Nephron (organoid): ENCODE measurements around the gene MOG.

ENCODE experiments used
- H3K27ac Mint-ChIP-seq, 3 experiments: 2 replicates each; pipeline ENCODE4 v1.8.0; 2020; ENCODE audit warnings: mixed read lengths in 3 of 3, mild to moderate bottlenecking in 2 of 3, moderate library complexity in 1 of 3
- H3K27me3 Mint-ChIP-seq: 2 replicates; pipeline ENCODE4 v1.8.0; 2021; ENCODE audit warnings: low read depth, mild to moderate bottlenecking, moderate library complexity, mixed read lengths
- H3K36me3 Mint-ChIP-seq: 2 replicates; pipeline ENCODE4 v1.8.0; 2020; ENCODE audit warnings: low read depth, mixed read lengths
- H3K4me1 Mint-ChIP-seq: 2 replicates; pipeline ENCODE4 v1.8.0; 2020; ENCODE audit warnings: mixed read lengths
- H3K4me3 Mint-ChIP-seq, 3 experiments: 2 replicates each; pipeline ENCODE4 v1.8.0; 2020; ENCODE audit warnings: mild to moderate bottlenecking in 3 of 3, mixed read lengths in 3 of 3, moderate library complexity in 2 of 3
- H3K9me3 Mint-ChIP-seq: 2 replicates; pipeline ENCODE4 v1.8.0; 2020; ENCODE audit warnings: mixed read lengths
- CTCF ChIP-seq, 3 experiments: fragments of 200-600 bp; sonication (generic); IDR thresholded peaks; one replicate each; pipeline ENCODE4 v1.5.0; 2021; ENCODE audit warnings: antibody characterized with exemption in 3 of 3; ENCODE audit not compliant: unreplicated experiment in 3 of 3

Gene MOG

GRCh38 chr6:29656798-29657197 lies at the start of gene MOG:
TSS of gene MOG (plus strand) at chr6:29657092. CDS start at chr6:29657210, 118 bp downstream.
- Mint-ChIP-seq H3K27me3 (peaks cover 37% of the 10 kb centered on the region), H3K4me1 (peaks cover 5% of the 10 kb centered on the region), H3K9me3 (no peaks in the 10 kb centered on the region), H3K36me3 (no peaks in the 10 kb centered on the region), H3K4me3 (no peak within 1 kb of the TSS), H3K27ac (no peak within 1 kb of the TSS)
- no peak for TF ChIP-seq CTCF (IDR thresholded peaks at IDR 0.05; ENCODE audit: unreplicated experiment in 3 of 3)

- no peak for TF ChIP-seq CTCF (IDR thresholded peaks at IDR 0.05; ENCODE audit: unreplicated experiment in 3 of 3)
- peaks cover 9% of the 10 kb centered on the region for H3K4me1 Mint-ChIP-seq
- peaks cover 76% of the 10 kb centered on the region for H3K36me3 Mint-ChIP-seq
- H3K27me3 Mint-ChIP-seq, result no peaks in the 10 kb centered on the region
- H3K9me3 Mint-ChIP-seq, result no peaks in the 10 kb centered on the region
- no peak overlapping the region for H3K4me3 Mint-ChIP-seq
- no peak overlapping the region for H3K27ac Mint-ChIP-seq
Measured at GRCh38 chr6:29608131-29608530, 48.8 kb upstream of the MOG start.

DNA sequence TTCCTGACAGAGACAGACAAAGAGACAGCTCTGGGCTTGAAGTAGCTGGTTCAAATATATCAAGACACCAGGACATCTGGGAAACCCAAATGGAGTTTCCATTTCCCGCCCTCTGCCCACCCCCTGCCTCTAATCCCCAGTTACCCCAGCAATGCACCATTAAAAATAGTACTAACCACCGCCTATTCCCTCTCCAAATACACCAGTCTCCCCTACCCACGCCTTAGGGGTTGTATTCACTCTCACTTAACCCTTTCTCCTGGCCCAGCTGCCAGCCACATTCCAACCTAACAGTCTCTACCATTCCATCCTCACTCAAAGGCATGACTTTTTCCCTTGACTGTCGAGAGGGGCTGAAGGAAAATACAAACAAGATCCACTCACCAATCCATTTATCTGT lies 46.4 kb upstream of the MOG start:
- Mint-ChIP-seq H3K9me3 (no peaks in the 10 kb centered on the region), H3K4me1 (peaks cover 8% of the 10 kb centered on the region), H3K27me3 (no peaks in the 10 kb centered on the region), H3K27ac (no peak overlapping the region), H3K36me3 (peaks cover 75% of the 10 kb centered on the region), H3K4me3 (no peak overlapping the region)
- no peak for TF ChIP-seq CTCF (IDR thresholded peaks at IDR 0.05; ENCODE audit: unreplicated experiment in 3 of 3)

DNA sequence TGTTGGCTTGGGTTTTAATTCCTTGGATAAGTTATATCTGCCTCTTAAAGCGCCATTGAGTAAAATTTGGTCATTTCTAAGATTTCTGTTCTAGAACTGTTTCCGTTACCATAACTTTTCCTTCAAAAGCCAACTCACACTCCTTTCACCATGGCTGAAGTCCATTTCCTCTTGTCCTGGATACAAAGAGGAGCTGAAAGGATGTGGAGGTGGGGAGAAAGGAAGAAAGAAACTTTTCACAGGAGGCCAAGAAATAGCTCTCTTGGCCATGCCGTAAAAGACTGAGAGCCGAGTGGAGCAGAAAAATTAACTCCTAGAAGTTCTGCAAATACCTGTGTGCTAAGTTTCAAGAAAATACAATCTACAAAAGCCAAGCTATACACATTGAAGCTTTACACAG lies 45.5 kb upstream of the MOG start:
- Mint-ChIP-seq H3K4me1 (peaks cover 8% of the 10 kb centered on the region), H3K4me3 (no peak overlapping the region), H3K36me3 (peaks cover 66% of the 10 kb centered on the region), H3K9me3 (no peaks in the 10 kb centered on the region), H3K27ac (no peak overlapping the region), H3K27me3 (no peaks in the 10 kb centered on the region)
- no peak for TF ChIP-seq CTCF (IDR thresholded peaks at IDR 0.05; ENCODE audit: unreplicated experiment in 3 of 3)

- TF ChIP-seq CTCF (IDR thresholded peaks at IDR 0.05; ENCODE audit: unreplicated experiment in 3 of 3), result no peak
- no peaks in the 10 kb centered on the region for H3K9me3 Mint-ChIP-seq
- H3K4me3 Mint-ChIP-seq, result no peak overlapping the region
- H3K27me3 Mint-ChIP-seq, result no peaks in the 10 kb centered on the region
- H3K27ac Mint-ChIP-seq, result no peak overlapping the region
- peaks cover 11% of the 10 kb centered on the region for H3K4me1 Mint-ChIP-seq
- peaks cover 70% of the 10 kb centered on the region for H3K36me3 Mint-ChIP-seq
Measured at GRCh38 chr6:29617782-29618554, 38.9 kb upstream of the MOG start.

DNA sequence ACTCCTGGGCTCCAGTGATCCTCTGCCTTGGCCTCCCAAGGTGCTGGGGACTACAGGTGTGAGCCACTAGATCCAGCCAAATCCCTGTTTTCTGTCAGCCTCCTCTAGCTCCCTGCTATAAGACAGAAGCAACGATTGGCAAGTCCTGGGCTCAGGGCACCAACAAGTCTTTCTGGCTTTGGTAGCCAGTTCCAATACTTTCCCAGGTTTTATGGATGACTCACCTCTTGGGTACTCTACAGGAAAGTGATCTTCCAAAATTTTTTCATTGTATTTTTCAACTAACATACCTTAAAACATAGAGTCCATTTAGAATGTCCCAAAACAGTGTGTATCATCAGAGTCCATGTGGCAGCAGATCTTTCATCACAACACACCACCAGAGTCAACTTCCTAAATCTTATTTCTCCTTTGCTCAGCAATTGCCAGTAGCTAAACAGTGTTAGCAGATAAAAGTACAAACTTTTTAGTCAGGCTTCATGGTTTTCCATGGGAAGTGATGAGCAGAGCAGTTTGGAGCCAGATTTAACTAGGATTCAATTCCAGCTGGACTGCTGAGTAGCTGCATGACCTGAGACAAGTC lies 37.2 kb upstream of the MOG start:
- no peaks in the 10 kb centered on the region for H3K9me3 Mint-ChIP-seq
- peaks cover 11% of the 10 kb centered on the region for H3K4me1 Mint-ChIP-seq
- no peak overlapping the region for H3K27ac Mint-ChIP-seq
- no peak for TF ChIP-seq CTCF (IDR thresholded peaks at IDR 0.05; ENCODE audit: unreplicated experiment in 3 of 3)
- no peak overlapping the region for H3K4me3 Mint-ChIP-seq
- peaks cover 67% of the 10 kb centered on the region for H3K36me3 Mint-ChIP-seq
- H3K27me3 Mint-ChIP-seq, result no peaks in the 10 kb centered on the region
